Activated CD8-positive, alpha-beta memory T cell treated with anti-CD3 and anti-CD28 coated beads, Interleukin-2, amount 50 U/mL, for 1 hour (primary cell): ENCODE data around the gene MMS19.

Experiments used
- DNase-seq: peaks from one replicate; pipeline ENCODE4 v3.0.0-alpha.2; 2020; ENCODE audit errors: extremely low read depth

Gene MMS19, protein sequence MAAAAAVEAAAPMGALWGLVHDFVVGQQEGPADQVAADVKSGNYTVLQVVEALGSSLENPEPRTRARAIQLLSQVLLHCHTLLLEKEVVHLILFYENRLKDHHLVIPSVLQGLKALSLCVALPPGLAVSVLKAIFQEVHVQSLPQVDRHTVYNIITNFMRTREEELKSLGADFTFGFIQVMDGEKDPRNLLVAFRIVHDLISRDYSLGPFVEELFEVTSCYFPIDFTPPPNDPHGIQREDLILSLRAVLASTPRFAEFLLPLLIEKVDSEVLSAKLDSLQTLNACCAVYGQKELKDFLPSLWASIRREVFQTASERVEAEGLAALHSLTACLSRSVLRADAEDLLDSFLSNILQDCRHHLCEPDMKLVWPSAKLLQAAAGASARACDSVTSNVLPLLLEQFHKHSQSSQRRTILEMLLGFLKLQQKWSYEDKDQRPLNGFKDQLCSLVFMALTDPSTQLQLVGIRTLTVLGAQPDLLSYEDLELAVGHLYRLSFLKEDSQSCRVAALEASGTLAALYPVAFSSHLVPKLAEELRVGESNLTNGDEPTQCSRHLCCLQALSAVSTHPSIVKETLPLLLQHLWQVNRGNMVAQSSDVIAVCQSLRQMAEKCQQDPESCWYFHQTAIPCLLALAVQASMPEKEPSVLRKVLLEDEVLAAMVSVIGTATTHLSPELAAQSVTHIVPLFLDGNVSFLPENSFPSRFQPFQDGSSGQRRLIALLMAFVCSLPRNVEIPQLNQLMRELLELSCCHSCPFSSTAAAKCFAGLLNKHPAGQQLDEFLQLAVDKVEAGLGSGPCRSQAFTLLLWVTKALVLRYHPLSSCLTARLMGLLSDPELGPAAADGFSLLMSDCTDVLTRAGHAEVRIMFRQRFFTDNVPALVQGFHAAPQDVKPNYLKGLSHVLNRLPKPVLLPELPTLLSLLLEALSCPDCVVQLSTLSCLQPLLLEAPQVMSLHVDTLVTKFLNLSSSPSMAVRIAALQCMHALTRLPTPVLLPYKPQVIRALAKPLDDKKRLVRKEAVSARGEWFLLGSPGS

DNA sequence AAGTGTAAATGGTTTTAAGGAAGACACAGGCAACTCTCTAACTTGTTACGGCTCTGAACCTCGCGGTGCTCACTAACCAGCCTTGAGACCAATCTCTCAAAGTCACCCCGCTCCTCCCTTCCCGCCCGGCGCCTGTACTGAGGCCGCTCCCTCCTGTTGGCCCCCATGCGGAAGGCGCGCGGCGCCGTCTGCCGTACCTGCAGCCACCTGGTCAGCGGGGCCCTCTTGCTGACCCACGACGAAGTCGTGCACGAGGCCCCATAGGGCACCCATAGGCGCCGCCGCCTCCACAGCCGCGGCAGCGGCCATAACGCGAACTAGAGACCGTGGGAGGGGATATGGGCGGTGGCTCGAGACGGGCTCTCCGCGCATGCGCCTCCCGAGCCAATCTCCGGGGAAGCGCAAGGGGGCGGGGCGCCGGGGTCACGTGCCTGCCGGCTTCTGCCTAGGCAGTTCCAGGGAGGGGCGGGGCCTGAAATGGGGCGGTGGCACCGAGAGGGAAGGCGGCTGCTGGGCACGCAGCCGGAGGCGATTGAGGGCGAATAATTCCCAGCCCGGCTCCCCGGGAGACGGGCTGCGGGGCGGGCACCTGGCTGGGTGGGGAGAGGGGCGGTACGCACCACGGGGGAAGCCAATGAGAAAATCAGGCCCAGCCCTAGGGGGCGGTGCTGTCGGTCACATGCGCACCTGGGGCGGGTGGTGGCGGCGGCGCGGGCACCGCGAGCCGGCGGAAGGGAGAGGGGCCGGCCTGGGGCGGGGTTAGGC is at the start of gene MMS19:
TSS of gene MMS19 (minus strand) at position 347 of the 765 bp plus-strand sequence. CDS start at position 309, 38 bp downstream.
- DNase-seq = peak; percentile 93

DNA sequence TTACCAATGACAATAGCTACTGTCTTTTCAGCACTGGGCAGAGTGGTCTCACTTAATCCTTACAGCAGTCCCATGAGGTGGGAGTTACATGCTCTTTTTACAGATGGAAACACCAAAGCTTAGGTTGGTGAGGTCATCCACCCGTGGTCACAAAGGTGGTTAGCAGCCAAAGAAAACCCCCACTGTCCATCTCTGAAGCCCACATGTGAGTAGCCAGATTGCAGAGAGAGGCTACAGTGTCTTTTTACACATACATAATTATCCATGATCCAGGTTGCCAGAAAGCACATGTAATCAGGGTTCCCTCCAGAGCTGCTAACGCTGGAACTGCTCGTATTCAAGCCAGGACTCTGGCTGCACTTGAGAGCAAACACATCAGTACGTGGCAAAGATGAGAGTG is 49.7 kb upstream of the MMS19 start:
- no peak for DNase-seq

DNA sequence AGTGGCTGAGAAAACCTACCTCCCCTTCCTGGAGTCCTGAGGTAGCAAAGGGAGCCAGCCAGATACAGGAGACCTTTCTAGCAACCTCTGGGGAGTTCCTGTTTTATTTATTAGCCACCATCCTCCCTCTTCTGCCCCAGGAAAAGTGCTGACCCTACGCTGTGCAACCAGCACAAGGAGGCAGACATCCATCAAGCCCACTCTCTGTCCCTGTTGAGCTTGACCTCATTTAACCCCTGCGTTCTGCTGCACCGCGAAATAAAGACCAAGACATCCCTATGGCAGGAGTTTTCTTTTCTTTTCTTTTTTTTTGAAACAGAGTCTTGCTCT is 49.0 kb upstream of the MMS19 start:
- no peak for DNase-seq

DNA sequence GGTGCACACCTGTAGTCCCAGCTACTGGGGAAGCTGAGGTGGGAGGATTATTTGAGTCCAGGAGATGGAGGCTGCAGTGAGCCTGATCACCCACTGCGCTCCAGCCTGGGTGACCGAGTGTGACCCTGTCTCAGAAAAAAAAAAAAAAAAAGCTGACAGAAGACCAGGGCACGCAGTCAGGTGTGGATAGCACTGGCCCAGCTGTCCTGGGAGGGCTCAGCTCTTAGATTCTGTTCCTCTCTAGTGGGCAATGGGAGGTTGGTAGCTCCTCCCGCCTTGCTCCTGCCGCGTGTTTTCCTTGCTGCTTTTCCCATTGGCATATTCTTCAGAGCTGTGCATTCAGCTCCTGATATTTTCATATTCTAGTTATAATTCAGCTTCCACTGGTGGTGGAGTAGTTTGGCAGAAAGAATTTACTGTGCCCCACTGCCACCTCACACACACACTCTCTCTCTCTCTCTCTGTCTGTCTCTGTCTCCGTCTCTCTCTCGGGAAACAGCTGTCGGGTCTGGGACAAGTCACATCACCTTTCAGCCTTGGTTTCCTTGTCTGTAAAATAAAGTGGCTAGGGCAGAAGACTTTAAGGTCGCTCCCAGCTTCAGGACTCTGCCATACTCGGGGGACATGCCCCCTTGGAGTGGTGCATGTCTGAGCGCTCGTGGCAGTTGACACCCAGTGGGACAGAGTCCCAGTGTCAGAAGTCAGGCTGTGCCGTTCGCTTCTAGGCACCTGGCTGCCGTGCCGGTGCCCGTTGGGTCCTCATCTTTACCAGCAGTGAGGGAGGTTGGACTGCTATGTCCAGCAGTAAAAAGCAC is 48.4 kb upstream of the MMS19 start:
- DNase-seq = no peak

DNA sequence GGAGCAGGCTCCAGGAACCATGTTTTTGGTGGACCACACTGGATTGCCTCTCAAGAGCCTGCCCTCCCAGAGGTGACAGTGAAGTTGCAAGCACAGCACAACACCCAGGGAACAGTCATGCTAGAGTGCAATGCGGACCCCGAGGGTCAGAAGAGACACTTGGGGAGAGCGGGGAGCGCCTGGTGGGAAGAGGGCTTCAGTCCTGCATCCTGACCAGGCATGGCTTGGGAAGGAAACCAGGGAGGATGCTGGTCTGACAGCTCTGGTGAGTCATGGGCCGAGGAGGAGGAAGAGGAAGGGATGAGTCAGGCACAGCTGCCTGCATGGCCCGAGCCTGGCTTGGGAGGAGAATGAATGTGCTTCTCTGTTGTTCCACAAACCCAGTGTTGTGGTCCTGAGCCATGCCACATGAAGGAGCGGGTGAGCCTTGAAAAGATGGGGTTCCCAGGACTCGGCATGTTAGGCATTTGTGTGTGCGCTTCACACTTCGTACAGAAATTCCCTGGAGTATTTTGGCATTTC is 44.9 kb upstream of the MMS19 start:
- no peak for DNase-seq

DNA sequence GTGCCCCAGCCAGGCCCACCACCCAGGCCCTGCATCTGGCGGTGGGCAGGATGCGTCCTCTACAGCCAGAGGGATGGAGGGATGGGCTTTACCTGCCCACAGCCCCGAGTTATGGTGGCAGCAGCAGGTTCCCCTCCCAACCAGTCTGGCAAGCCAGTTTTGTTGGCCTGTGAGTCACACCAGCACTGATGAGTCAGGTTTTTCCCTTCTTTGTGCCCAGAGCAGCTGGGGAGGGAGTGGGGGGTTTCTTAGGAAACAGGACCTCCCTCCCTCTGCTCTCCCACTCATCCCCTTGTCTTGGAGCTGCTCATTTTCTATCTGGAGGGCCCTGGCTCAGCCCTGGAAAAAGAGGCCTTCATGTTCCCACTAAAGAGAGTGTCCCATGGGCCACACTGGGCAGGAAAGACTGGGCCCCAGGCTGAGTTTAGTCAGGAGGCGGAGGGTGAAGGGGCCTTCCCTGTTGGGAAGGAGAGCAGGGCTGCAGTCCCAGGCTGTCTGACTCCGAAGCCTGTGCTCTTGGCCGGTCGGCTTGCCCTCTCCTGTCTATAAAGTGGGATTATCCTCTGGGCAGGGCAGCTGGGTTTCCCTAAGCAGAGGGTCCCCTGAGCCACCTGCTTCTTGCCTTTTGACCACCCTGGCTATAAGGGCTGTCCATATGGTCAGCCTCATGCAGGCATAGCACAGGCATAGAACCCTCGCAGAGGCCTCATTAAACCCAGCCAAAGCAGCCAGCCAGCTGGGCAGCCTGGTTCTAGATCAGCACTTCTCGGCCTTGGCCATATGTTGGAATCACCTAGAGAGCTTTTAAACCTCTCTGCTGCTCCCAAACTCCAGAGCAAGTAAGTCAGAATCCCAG is 44.2 kb upstream of the MMS19 start:
- no peak for DNase-seq

DNA sequence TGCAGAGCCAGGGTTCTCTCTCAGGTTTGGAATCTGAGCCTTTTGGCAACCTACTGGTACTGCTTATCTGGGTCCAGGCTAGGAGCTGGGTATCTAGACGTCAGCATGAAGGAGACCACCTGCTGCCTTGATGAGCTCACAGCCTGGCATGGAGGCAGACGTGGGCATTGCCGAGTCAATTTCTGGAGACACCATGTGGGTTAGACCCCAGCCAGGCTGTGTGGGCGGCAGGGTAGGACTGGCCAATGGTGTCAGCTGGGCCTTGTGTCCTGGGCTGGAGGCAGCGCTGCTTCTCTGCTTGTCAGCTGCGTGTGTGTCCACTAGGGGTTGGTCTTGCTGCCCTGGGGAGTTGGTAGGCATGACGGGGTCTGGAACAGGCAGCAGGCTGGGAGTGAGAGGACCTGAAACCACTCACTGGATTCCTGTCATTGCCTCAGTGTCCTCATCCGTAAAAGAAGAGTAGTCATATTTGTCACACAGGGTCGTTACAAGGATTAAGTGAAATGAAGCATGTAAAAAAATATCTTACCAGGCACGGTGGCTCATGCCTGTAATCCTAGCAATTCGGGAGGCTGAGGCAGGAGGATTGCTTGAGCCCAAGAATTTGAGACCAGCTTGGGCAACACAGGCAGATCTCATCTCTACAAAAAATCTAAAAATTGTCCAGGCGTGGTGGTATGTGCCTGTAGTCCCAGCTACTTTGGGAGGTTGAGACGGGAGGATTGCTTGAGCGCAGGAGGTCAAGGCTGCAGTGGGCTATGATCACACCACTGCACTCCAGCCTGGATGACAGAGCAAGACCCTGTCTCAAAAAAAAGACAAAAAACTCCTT is 42.7 kb upstream of the MMS19 start:
- no peak for DNase-seq

DNA sequence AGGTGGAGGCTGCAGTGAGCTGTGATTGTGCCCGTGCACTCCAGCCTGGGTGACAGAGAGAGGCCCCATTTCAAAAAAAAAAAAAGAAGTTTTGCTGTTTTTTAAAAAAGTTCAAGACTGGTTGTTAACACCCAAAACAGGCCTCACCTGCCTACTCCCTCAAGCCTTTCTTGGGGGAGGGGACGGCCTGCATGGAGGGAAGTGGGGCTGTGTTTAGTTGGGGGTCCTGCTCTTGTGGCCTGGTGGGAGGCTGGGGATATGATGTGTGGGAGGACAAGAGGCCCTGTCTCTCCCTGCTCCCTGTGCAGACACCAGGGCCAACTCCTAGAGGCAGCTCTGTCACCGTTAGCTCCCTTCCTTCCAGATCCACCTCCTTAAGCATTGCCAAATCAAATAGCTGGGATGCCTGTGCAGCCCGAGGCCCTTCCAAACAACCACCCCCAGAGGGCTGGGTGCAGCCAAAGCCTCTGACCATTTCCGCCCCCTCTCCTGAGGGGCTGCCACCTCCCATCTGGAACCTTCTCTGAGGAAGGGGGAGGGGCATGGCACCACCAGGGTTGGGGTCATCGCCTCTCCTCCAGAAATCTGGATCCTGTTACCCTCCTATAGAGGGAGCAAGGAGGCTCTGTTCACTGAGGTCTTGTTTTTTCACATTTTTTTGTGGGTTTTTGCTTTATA is 41.4 kb upstream of the MMS19 start:
- no peak for DNase-seq

DNA sequence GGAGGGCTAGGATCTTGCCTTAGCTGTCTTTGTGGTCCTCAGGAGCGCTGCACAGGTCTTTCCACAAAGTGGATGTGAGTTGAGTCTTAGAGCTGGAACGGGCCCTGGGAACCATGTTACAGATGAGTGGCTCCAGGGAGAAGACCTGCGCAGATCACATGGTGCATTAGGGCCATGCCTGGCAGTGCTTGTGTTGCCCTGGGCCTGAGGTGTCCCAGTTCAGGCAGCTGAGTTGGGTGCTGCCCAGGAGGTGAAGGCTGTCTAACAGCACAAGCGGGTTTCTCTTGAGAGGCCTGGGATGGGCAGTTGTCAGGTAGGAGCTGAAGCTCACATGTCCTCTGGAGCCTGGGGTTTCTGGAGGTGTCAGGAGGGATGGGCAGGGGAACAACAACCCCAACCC is 40.6 kb upstream of the MMS19 start:
- DNase-seq = no peak

DNA sequence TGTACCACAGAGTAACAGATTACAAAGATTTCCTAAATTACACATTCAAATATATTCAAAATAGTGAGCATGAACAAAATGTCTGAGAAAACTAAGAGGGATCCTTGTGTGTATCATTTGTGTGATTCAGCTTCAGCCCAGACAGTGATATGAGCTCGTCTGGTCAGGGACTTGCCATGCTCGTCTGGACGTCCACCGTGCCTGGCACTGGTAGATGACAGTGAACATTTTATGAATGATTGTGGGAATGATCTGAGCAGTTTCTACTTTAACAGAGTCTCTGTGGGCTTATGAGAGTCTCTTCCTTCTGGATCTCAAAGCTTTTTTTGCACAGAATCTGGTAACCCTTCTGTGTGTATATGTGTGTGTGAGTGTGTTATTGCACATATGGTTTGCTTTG is 40.2 kb upstream of the MMS19 start:
- no peak for DNase-seq

DNA sequence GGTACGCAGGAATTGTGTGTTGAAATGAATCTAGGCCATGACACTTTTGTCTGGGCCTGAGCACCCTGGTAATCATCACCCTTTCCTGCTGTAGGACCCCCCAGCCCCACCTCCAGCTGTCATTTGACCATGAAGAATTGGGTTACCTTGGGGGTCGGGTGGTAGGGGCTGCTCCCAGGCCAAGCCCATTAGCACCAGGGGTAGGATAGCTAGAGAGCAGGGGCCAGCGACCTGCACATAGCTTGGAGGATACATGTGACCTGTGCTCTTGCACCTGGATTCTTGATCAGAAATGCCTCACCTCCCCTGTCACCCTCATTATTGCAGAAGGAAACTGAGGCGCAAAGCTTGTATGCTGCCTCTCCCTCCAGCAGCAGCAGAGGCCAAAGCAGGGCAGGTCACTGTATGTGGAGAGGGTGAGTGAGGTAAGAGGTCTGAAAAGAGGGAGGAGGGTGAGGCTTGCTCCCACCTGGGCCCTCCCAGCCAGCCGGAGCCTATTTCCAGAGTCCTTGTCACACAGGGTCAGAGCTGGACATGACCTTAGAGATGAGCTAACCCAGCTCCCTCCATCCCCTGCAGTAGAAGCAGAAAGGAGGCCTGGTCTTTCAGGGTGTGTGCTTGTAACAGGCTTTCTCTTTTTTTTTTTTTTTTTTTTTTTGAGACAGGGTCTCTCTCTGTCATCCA is 39.1 kb upstream of the MMS19 start:
- no peak for DNase-seq

DNA sequence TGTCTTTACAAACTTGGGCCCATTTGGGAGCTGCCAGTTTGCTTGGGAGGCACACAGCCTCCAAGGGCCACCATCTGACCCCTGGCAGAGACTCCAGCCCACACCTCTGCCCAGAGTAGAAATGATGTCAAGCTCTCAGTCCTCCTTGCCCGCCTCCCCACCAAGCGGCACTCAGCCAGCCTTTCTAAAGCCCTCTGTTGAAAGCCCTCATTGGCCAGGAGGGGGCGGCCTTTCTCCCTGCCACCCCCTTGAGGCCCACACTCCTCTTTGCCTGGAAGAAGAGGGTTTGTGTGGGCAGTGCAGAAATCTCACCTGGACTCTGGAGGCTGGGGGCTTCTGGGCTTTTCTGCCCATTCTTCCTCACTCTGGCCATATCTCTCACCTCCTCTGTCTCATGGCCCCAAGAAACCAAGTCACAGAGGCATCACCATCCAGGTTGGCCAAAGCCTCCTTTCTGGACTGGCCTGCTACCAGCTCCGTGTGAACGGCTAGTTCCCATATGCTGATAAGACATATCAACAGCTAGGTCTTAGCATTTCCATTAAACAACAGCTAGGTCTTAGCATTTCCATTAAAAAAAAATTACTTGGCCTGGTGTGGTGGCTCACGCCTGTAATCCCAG is 36.6 kb upstream of the MMS19 start:
- no peak for DNase-seq

DNA sequence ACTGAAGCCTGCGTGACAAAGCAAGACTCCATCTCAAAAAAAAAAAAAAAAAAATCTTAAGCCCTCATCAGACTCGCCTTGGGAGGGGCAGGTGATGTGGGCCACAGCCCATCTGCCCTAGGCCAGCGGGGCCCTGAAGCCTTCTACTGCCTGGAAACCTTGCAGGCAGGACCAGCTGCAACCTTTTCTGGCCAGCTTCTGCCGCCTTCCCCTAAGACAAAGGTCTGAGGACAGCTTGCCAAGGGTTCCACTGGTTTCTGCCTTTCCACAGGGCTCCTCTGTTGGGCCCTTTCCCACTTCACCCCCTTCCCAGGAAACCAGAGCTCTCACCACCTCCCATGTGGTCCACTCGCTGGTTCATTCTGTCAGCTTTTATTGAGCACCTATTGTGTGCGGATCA is 35.7 kb upstream of the MMS19 start:
- DNase-seq = no peak

DNA sequence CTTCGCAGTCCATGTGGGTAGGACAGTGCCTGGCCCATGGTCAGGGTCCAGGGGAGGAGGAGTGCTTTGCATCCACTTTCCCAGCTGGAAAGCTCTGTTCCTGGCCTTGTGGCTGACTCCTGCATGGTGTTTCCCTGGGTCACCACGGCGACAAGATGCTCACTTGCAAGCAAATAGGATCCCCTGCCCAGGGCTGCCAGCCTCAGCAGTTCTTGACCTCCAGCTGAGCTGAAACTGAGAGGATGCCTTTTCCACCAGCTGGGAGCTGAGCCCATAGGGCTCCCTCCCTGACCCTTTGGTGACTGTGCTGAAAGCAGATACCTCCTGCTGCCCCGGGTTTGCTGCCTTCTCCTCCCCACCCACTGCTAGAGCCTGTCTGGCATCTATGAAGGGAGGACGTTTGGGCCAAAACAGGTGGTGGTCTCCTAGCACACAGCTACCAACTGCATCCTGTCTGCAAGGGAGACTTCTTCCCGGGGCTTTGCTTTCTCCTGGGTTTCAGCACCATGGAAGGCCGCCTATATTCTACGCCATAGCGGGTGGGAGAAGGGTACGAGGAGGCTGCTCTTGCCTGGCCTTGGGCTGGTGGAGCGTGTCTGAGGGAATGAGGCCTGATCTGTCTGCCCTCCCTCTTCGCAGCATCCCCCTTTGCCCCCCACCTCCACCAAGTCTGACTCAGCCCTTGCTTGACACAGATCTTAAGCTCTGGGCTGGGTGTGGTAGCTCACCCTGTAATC is 34.9 kb upstream of the MMS19 start:
- DNase-seq = no peak

DNA sequence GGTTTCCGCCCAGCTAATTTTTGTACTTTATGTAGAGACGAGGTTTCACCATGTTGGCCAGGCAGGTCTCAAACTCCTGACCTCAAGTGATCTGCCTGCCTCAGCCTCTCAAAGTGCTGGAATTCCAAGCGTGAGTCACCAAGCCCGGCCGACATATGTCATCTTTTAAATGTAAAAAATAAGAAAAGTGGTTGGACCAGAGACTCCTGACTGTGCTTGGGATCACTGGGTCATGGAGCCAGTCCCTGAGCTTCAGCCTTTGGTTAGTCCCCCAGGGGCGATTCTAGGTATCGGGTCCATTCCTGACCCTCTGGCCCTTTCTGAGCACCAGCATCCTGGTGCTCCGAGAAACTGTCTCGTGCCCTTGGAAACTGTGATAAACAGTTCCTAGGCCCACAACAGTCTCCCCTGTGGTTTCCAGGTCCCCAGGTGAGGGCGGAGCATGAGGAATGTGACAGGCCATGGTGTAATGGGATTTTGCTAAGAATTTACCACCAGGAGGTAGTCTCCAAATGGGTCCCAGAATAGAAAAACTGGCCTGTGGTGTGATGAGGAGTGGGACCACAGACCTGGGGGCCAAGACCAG is 33.3 kb upstream of the MMS19 start:
- no peak for DNase-seq

DNA sequence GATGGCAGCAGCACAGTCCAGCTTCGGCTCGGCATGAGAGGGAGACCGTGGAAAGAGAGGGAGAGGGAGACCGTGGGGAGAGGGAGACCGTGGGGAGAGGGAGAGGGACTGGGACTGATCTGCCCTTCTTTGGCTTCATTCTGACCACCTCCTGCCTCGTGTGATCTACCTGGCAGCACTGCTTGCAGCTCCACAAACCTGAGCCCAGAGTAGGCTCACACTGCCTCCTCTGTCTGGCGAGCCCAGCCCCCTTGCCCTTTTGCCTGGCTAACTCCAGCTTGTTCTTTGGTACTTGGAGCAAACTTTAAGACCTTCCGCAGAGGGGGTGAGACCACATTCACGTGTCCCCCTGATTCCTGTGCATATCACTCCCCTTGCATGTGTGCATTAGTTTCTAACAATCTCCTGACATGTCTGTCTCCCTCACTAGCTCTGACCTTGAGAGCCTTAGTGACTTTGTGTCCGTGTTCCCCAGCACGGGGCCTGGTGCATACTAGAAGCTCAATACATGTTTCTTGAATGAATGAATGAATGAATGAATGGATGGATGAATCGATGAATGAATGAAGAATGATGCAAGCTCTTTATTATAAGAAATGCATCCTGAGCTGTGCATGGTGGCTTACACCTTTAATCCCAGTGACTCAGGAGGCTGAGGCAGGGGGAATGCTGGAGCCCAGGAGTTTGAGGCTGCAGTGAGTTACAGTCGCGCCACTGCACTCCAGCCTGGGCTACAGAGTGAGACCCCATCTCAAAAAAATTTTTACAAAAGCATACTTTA is 31.7 kb upstream of the MMS19 start:
- no peak for DNase-seq
